Breast epithelium (tissue), 4 donors: Measurements from ENCODE around the gene MAT2B. TPM values are rescaled to one million over a fixed set of nuclear protein-coding genes. Genes with fewer than 3 reads are reported as not detected.

Experiments used
- DNase-seq, 2 donors: peaks; one replicate each; pipeline ENCODE4 v3.0.0-alpha.2; 2019; ENCODE audit warnings: low spot score in 2 of 2
- H3K27ac ChIP-seq, 2 donors: fragments of 200-600 bp; sonication (generic) in 1 of 2; one replicate each; pipeline ENCODE4 v1.5.1; 2016 to 2019; ENCODE audit warnings: mild to moderate bottlenecking in 1 of 2
- H3K27me3 ChIP-seq, 2 donors: fragments of 200-600 bp; sonication (generic) in 1 of 2; one replicate each; pipeline versions ENCODE4 v1.5.1 to v1.6.0; 2017 to 2019; ENCODE audit warnings: control low read depth in 1 of 2, mild to moderate bottlenecking in 1 of 2
- H3K36me3 ChIP-seq: fragments of 200-600 bp; one replicate; pipeline ENCODE4 v1.5.1; 2019
- H3K4me1 ChIP-seq, 2 donors: fragments of 200-600 bp; sonication (generic); one replicate each; pipeline ENCODE4 v1.5.1; 2016 to 2019; ENCODE audit warnings: control low read depth in 1 of 2
- H3K4me3 ChIP-seq, 3 donors: fragments of 200-600 bp; sonication (generic); 1 replicate in 2 of 3; 2 replicates in 1 of 3; pipeline ENCODE4 v1.5.1; 2016 to 2019; ENCODE audit warnings: mild to moderate bottlenecking in 3 of 3, moderate library complexity in 2 of 3
- H3K9me3 ChIP-seq, 2 donors: fragments of 200-600 bp; sonication (generic) in 1 of 2; one replicate each; pipeline ENCODE4 v1.5.1; 2016 to 2019; ENCODE audit warnings: control low read depth in 1 of 2
- CTCF ChIP-seq, 3 donors: fragments of 450-650 bp; IDR thresholded peaks; one replicate each; pipeline ENCODE4 v1.5.1; 2016 to 2017; ENCODE audit warnings: antibody characterized with exemption in 3 of 3, mild to moderate bottlenecking in 3 of 3, moderate library complexity in 3 of 3
- POLR2A ChIP-seq: fragments of 450-650 bp; IDR thresholded peaks from one replicate; pipeline ENCODE4 v1.6.1; 2016; ENCODE audit warnings: antibody characterized with exemption, mild to moderate bottlenecking, moderate library complexity
- POLR2AphosphoS5 ChIP-seq, 3 donors: sonication (generic); formaldehyde crosslinking; IDR thresholded peaks; one replicate each; pipeline ENCODE4 v1.6.1; 2017; ENCODE audit warnings: antibody characterized with exemption in 3 of 3
- intact Hi-C: fragments of 100-400 bp; cut with DNase I; formaldehyde crosslinking; loops from one replicate; pipeline ENCODE4 v1.15.1; 2023; ENCODE audit warnings: low total_unique reads
- total RNA-seq, 3 donors: library from RNA; depleted of rRNA; stranded (reverse); fragments of >200 nt; gene quantifications; one replicate each; pipeline ENCODE4 v1.1.0, GENCODE V29; 2016

The MAT2B gene
- total RNA-seq, 3 donors from 2014 or later, result 49.0 to 68.8 (median 55.4) TPM

- Histone ChIP-seq H3K4me3 (no peak overlapping the region), H3K4me1 (no peaks in the 10 kb centered on the region), H3K27me3 (no peaks in the 10 kb centered on the region), H3K36me3 (no peaks in the 10 kb centered on the region), H3K27ac (no peak overlapping the region), H3K9me3 (no peaks in the 10 kb centered on the region)
- TF ChIP-seq POLR2AphosphoS5 (IDR thresholded peaks at IDR 0.05), result no peak
- no peak for TF ChIP-seq CTCF (IDR thresholded peaks at IDR 0.05)
- TF ChIP-seq POLR2A, result no peak
- no peak for DNase-seq
- intact Hi-C loops, result loop anchor here (10.0 kb wide), 1 partner anchor 520 kb away; no protein-coding TSS in a partner anchor
These were observed 19.7 kb downstream of the MAT2B start for GRCh38 chr5:163525096-163525495.

GRCh38 chr5:163529698-163530097 is 24.3 kb downstream of the MAT2B start:
- H3K4me3 ChIP-seq, result no peak overlapping the region
- no peak for DNase-seq
- intact Hi-C loops, result loop anchor here (10.0 kb wide), 1 partner anchor 525 kb away; no protein-coding TSS in a partner anchor
- TF ChIP-seq POLR2AphosphoS5 (IDR thresholded peaks at IDR 0.05), result no peak
- no peak for TF ChIP-seq CTCF (IDR thresholded peaks at IDR 0.05)
- no peak for TF ChIP-seq POLR2A
- no peak overlapping the region for H3K27ac ChIP-seq
- H3K27me3 ChIP-seq, result no peaks in the 10 kb centered on the region
- H3K9me3 ChIP-seq, result no peaks in the 10 kb centered on the region
- H3K36me3 ChIP-seq, result no peaks in the 10 kb centered on the region
- H3K4me1 ChIP-seq, result no peaks in the 10 kb centered on the region

- Histone ChIP-seq H3K27me3 (no peaks in the 10 kb centered on the region), H3K27ac (no peak overlapping the region), H3K4me3 (no peak overlapping the region), H3K36me3 (no peaks in the 10 kb centered on the region), H3K9me3 (no peaks in the 10 kb centered on the region), H3K4me1 (no peaks in the 10 kb centered on the region)
- no peak for TF ChIP-seq POLR2A
- TF ChIP-seq POLR2AphosphoS5 (IDR thresholded peaks at IDR 0.05), result no peak
- TF ChIP-seq CTCF (IDR thresholded peaks at IDR 0.05), result no peak
- intact Hi-C loops, result no loop called here
- no peak for DNase-seq
These were observed 25.9 kb downstream of the MAT2B start for GRCh38 chr5:163531272-163531671.

GRCh38 chr5:163532171-163533084 is 27.0 kb downstream of the MAT2B start:
- H3K27me3 ChIP-seq, result no peaks in the 10 kb centered on the region
- H3K36me3 ChIP-seq, result no peaks in the 10 kb centered on the region
- H3K9me3 ChIP-seq, result no peaks in the 10 kb centered on the region
- intact Hi-C loops, result no loop called here
- no peak overlapping the region for H3K27ac ChIP-seq
- TF ChIP-seq CTCF (IDR thresholded peaks at IDR 0.05) (no peak), POLR2AphosphoS5 (IDR thresholded peaks at IDR 0.05) (no peak), POLR2A (no peak)
- no peaks in the 10 kb centered on the region for H3K4me1 ChIP-seq
- H3K4me3 ChIP-seq, result no peak overlapping the region
- no peak for DNase-seq

GRCh38 chr5:163533223-163533622 is 27.8 kb downstream of the MAT2B start:
- intact Hi-C loops, result no loop called here
- Histone ChIP-seq H3K36me3 (no peaks in the 10 kb centered on the region), H3K27ac (no peak overlapping the region), H3K4me1 (no peaks in the 10 kb centered on the region), H3K4me3 (no peak overlapping the region), H3K9me3 (no peaks in the 10 kb centered on the region), H3K27me3 (no peaks in the 10 kb centered on the region)
- no peak for DNase-seq
- no peak for TF ChIP-seq POLR2A
- TF ChIP-seq CTCF (IDR thresholded peaks at IDR 0.05), result no peak
- no peak for TF ChIP-seq POLR2AphosphoS5 (IDR thresholded peaks at IDR 0.05)
